ENCODE measurements around the gene BCAM.
"Not testable (repeated sequence)": the region's sequence is repeated elsewhere in the genome, so short reads cannot be mapped to it uniquely, and the experiment has no call there.

Gene BCAM

GRCh38 chr19:44845612-44846454 lies 36.9 kb downstream of the BCAM start, which contains the start of gene NECTIN2:
Gene NECTIN2, plus strand, starts transcription at chr19:44846297. Its CDS starts 229 bp downstream, at chr19:44846526.
- peaks cover 18% of the 10 kb centered on the region for H3K4me1 ChIP-seq (ENCODE audit: insufficient read depth, low read length)
- no peaks in the 10 kb centered on the region for H3K9me3 ChIP-seq (ENCODE audit: control insufficient read depth, insufficient read depth, low read length)
- H3K9ac ChIP-seq (ENCODE audit: low read depth, low read length), result peak within 1 kb of the TSS; percentile 93
- H3K36me3 ChIP-seq (ENCODE audit: insufficient read depth, low read length), result no peaks in the 10 kb centered on the region

GRCh38 chr19:44846455-44847143 lies 37.7 kb downstream of the BCAM start:
- Histone ChIP-seq H3K36me3 (ENCODE audit: insufficient read depth, low read length) (no peaks in the 10 kb centered on the region), H3K9ac (ENCODE audit: low read depth, low read length) (peak overlapping the region; percentile 93), H3K4me1 (ENCODE audit: insufficient read depth, low read length) (peaks cover 18% of the 10 kb centered on the region)

GRCh38 chr19:44847144-44848035 lies 38.5 kb downstream of the BCAM start:
- Histone ChIP-seq H3K9me3 (ENCODE audit: control insufficient read depth, insufficient read depth, low read length) (no peaks in the 10 kb centered on the region), H3K4me1 (ENCODE audit: insufficient read depth, low read length) (peaks cover 18% of the 10 kb centered on the region), H3K36me3 (ENCODE audit: insufficient read depth, low read length) (no peaks in the 10 kb centered on the region), H3K9ac (ENCODE audit: low read depth, low read length) (peak overlapping the region; percentile 93)

More at GRCh38 chr19:44846455-44847143, 37.7 kb downstream of the BCAM start:
- no peaks in the 10 kb centered on the region for H3K9me3 ChIP-seq (ENCODE audit: control insufficient read depth, insufficient read depth, low read length)

- peak overlapping the region; percentile 93 for H3K9ac ChIP-seq (ENCODE audit: low read depth, low read length)
- no peaks in the 10 kb centered on the region for H3K9me3 ChIP-seq (ENCODE audit: control insufficient read depth, insufficient read depth, low read length)
- peaks cover 18% of the 10 kb centered on the region for H3K4me1 ChIP-seq (ENCODE audit: insufficient read depth, low read length)
- no peaks in the 10 kb centered on the region for H3K36me3 ChIP-seq (ENCODE audit: insufficient read depth, low read length)
Observed at GRCh38 chr19:44848036-44848811, 39.3 kb downstream of the BCAM start.

- peak overlapping the region; percentile 93 for H3K9ac ChIP-seq (ENCODE audit: low read depth, low read length)
- no peaks in the 10 kb centered on the region for H3K9me3 ChIP-seq (ENCODE audit: control insufficient read depth, insufficient read depth, low read length)
- H3K36me3 ChIP-seq (ENCODE audit: insufficient read depth, low read length), result no peaks in the 10 kb centered on the region
- peaks cover 18% of the 10 kb centered on the region for H3K4me1 ChIP-seq (ENCODE audit: insufficient read depth, low read length)
Observed at GRCh38 chr19:44848812-44849447, 40.0 kb downstream of the BCAM start.

- Histone ChIP-seq H3K9me3 (ENCODE audit: control insufficient read depth, insufficient read depth, low read length) (no peaks in the 10 kb centered on the region), H3K4me1 (ENCODE audit: insufficient read depth, low read length) (peaks cover 14% of the 10 kb centered on the region), H3K9ac (ENCODE audit: low read depth, low read length) (no peak overlapping the region), H3K36me3 (ENCODE audit: insufficient read depth, low read length) (no peaks in the 10 kb centered on the region)
Observed at GRCh38 chr19:44850641-44851109, 41.8 kb downstream of the BCAM start.

GRCh38 chr19:44851427-44851826 lies 42.5 kb downstream of the BCAM start:
- Histone ChIP-seq H3K9me3 (ENCODE audit: control insufficient read depth, insufficient read depth, low read length) (no peaks in the 10 kb centered on the region), H3K9ac (ENCODE audit: low read depth, low read length) (no peak overlapping the region), H3K4me1 (ENCODE audit: insufficient read depth, low read length) (peaks cover 14% of the 10 kb centered on the region), H3K36me3 (ENCODE audit: insufficient read depth, low read length) (no peaks in the 10 kb centered on the region)

GRCh38 chr19:44855606-44856005 lies 46.7 kb downstream of the BCAM start:
- Histone ChIP-seq H3K9me3 (ENCODE audit: control insufficient read depth, insufficient read depth, low read length) (no peaks in the 10 kb centered on the region), H3K4me1 (ENCODE audit: insufficient read depth, low read length) (peaks cover 1% of the 10 kb centered on the region; the same call in 1 of the 2 replicates), H3K36me3 (ENCODE audit: insufficient read depth, low read length) (no peaks in the 10 kb centered on the region; the same call in 1 of the 2 replicates), H3K9ac (ENCODE audit: low read depth, low read length) (no peak overlapping the region)

- Histone ChIP-seq H3K4me1 (ENCODE audit: insufficient read depth, low read length) (no peaks in the 10 kb centered on the region), H3K36me3 (ENCODE audit: insufficient read depth, low read length) (no peaks in the 10 kb centered on the region; the same call in 1 of the 2 replicates), H3K9ac (ENCODE audit: low read depth, low read length) (no peak overlapping the region), H3K9me3 (ENCODE audit: control insufficient read depth, insufficient read depth, low read length) (no peaks in the 10 kb centered on the region)
Observed at GRCh38 chr19:44856421-44857083, 47.6 kb downstream of the BCAM start.

- H3K4me1 ChIP-seq (ENCODE audit: insufficient read depth, low read length), result no peaks in the 10 kb centered on the region
- no peaks in the 10 kb centered on the region; the same call in 1 of the 2 replicates for H3K36me3 ChIP-seq (ENCODE audit: insufficient read depth, low read length)
- no peaks in the 10 kb centered on the region for H3K9me3 ChIP-seq (ENCODE audit: control insufficient read depth, insufficient read depth, low read length)
- no peak overlapping the region for H3K9ac ChIP-seq (ENCODE audit: low read depth, low read length)
Observed at GRCh38 chr19:44857837-44858236, 48.9 kb downstream of the BCAM start.

GRCh38 chr19:44861576-44861975 lies 52.7 kb downstream of the BCAM start:
- H3K9ac ChIP-seq (ENCODE audit: low read depth, low read length); H3K9me3 ChIP-seq (ENCODE audit: control insufficient read depth, insufficient read depth, low read length); H3K4me1 ChIP-seq (ENCODE audit: insufficient read depth, low read length); H3K36me3 ChIP-seq (ENCODE audit: insufficient read depth, low read length): not testable (repeated sequence)

GRCh38 chr19:44863990-44864389 lies 55.1 kb downstream of the BCAM start:
- H3K9me3 ChIP-seq (ENCODE audit: control insufficient read depth, insufficient read depth, low read length), result no peaks in the 10 kb centered on the region
- H3K36me3 ChIP-seq (ENCODE audit: insufficient read depth, low read length), result peaks cover 5% of the 10 kb centered on the region; the same call in 1 of the 2 replicates
- H3K4me1 ChIP-seq (ENCODE audit: insufficient read depth, low read length), result no peaks in the 10 kb centered on the region; the same call in 1 of the 2 replicates
- no peak overlapping the region for H3K9ac ChIP-seq (ENCODE audit: low read depth, low read length)

Measured in ES-I3 (cell line).